SIG-M5 treated with dmso at 0.1 percent for 504 hours (cell line): ENCODE results near the gene L2HGDH.

Experiments used
- DNase-seq: peaks from one replicate; lab custom pipeline; 2025; ENCODE audit not compliant: unreplicated experiment; lab: John Stamatoyannopoulos, UW

The L2HGDH gene

GRCh38 chr14:50231475-50232275, 80.4 kb downstream of the L2HGDH start, which contains the start of gene SOS2:
SOS2 (minus strand) TSS chr14:50231578; CDS start chr14:50231283, 295 bp downstream.
- DNase-seq = peak; percentile 80

GRCh38 chr14:50230701-50231474, 81.1 kb downstream of the L2HGDH start:
- peak; percentile 72 for DNase-seq

- DNase-seq = peak; percentile 49
Observed at GRCh38 chr14:50230401-50230700, 81.7 kb downstream of the L2HGDH start.

GRCh38 chr14:50229681-50230080, 82.3 kb downstream of the L2HGDH start:
- DNase-seq = no peak

- DNase-seq = no peak
Observed at GRCh38 chr14:50228313-50228712, 83.7 kb downstream of the L2HGDH start.

- no peak for DNase-seq
Observed at GRCh38 chr14:50225974-50226297, 86.1 kb downstream of the L2HGDH start.

- no peak for DNase-seq
Observed at GRCh38 chr14:50225067-50225973, 86.7 kb downstream of the L2HGDH start.

GRCh38 chr14:50222055-50222613, 89.9 kb downstream of the L2HGDH start:
- DNase-seq = no peak

GRCh38 chr14:50218501-50218900, 93.5 kb downstream of the L2HGDH start:
- DNase-seq = no peak

- DNase-seq = no peak
Observed at GRCh38 chr14:50215416-50215815, 96.6 kb downstream of the L2HGDH start.

GRCh38 chr14:50213795-50214194, 98.2 kb downstream of the L2HGDH start:
- DNase-seq = no peak

GRCh38 chr14:50212726-50213125, 99.3 kb downstream of the L2HGDH start:
- no peak for DNase-seq

GRCh38 chr14:50210074-50210473, 102.0 kb downstream of the L2HGDH start:
- DNase-seq = no peak

GRCh38 chr14:50198499-50198898, 113.5 kb downstream of the L2HGDH start:
- DNase-seq = no peak

- no peak for DNase-seq
Observed at GRCh38 chr14:50191499-50191898, 120.5 kb downstream of the L2HGDH start.
